Activated CD4-positive, CD25-positive, alpha-beta regulatory T cell (primary cell): ENCODE results near the gene PXK.
"Not testable (repeated sequence)": the region's sequence is repeated elsewhere in the genome, so short reads cannot be mapped to it uniquely, and the experiment has no call there.

Experiments
- DNase-seq, 4 experiments: peaks; one replicate each; lab custom pipeline; 2025; lab: John Stamatoyannopoulos, UW

The PXK gene

GRCh38 chr3:58419780-58420507 is 87.3 kb downstream of the PXK start:
- no peak for DNase-seq

DNA sequence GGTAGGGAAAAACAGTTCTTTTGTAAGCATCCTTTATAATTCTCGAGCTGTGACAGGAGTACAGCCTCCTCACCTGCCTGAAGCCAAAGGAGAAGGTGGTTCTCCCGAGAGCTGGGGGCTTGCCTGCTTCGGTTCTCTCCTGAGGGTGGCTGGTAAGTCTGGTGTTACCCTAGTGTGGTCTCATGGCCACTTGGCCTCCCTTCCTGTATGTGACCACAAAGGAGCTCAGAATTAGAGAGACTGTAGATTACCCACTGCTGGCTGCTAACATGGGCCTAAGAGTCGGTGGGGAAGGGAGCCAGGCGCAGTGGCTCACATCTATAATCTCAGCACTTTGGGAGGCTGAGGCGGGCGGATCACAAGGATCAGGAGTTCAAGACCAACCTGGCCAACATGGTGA is 88.3 kb downstream of the PXK start:
- DNase-seq = no peak

DNA sequence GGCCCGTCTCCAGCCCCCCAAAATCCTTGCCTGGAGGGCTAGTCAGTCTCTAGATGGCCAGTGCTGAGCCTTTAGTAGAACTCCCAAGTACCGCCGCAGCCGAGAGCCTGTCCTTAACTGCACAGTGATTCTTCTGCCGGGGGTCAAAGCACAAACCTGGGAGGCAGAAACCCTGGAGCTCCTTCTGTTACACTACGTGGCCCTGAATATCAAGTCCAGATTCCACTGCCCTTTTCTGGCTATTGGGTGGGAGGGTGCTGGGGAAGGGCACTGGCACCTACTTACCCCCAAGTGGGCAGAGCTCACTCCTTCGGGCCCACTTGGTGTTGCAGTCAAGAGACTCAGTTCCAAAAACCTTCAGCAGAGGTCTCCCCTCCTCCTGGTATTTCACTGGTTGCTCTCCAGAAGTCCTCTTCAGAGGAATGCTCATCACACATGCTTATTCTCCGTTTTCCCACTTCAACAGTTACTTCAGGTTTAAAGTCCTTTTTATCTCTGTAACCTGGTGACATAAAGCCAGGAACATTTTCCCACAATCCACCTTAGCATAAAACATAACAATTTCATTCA is 90.1 kb downstream of the PXK start:
- DNase-seq = no peak

DNA sequence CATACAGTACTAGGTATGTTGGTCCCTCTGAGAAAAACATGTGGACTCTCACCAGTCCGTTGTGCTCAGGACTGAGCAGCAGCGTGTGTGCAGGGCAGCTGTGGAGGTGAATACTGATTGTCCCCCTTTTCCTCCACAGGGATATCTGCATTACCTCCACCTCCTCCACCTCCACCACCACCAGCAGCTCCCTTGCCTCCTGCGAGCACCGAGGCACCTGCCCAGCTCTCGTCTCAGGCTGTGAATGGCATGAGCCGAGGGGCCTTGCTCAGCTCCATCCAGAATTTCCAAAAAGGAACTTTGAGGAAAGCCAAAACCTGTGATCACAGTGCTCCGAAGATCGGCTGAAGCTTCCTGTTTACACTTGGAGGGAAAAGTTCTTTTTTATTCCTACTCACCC is 91.9 kb downstream of the PXK start:
- no peak for DNase-seq

DNA sequence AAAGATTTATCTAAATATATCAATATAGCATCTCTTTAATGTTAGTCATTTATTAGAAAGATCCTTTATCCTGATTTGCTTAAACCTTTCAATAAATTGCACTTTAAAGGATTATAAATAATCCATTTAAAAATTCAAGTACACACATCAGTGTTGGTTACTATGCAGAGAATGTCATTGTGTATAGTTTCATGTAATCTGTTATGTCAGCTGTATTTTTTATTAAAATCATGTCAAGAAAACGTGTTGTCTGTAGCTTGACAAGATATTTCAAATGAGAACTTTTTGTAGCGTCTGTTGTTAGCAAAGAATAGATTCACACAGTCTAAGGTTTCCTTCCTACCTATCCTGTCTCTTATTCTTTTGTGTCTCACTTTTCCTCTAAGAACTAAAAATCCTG is 93.1 kb downstream of the PXK start:
- DNase-seq = no peak

DNA sequence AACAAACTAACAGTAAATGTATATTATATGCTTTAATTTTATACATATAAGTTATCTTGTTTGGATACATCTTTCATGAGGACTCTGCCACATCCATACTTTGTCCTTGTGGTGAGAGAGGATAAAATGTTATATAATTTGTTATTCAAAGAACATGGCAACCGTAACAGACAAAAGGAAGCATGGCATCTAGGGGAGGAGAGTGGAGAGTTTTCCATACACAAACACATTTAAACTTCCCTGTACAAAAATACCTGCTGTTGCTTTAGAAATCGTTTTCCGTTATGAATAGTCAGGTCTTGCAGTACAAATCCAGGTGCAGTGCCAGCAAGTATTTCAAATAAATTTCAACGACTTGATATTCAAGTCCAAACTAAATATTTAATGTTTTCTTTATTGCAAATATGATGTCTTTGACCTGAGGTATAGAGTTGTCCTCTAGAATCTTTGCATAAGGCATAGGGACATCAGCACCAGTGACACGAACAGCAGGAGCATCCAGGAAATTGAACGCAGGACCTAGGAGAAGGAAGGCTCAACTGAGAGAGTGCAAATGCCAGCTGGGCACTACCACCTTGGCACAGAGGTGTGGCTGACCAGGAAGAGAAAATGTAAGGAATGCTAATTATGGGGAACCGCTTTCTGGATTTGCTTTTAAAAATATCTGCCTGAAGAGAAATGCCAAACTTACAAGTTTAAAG is 95.1 kb downstream of the PXK start:
- no peak for DNase-seq

DNA sequence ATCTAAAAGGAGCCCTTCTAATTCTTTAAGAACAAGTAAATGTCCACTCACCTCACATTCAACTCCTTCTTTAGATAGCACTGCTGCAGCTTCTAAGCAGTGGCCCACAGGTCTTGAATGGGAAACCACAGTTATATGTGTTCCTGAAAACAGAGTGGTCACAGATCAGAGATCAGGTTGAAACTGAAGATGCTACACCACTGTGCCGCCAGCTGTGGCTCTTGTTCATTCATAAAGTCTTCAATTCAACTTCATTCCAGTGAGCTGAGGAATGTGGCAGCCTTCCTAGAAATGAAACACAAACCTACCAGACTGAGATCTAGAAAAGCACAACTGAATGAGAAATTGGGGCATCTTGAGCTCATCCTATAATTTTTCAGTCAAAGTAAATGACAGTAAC is 97.0 kb downstream of the PXK start:
- DNase-seq = no peak

DNA sequence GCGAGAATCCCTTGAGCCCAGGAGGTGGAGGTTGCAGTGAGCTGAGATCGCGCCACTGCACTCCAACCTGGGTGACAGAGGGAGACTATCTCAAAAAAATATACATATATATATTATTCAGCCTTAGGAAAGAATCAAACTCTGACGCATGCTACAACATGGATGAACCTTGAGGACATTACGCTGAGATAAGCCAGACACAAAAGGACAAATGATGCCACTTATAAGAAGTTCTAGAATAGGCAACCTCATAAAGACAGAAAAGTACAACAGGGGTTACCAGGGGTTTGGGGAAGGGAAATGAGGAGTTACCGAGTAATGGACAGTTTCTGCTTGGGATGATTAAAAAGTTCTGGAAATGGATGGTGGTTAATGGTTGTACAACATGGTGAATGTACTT is 100.2 kb downstream of the PXK start:
- no peak for DNase-seq

GRCh38 chr3:58433400-58434167 is 100.9 kb downstream of the PXK start, which contains the start of gene PDHB:
Gene PDHB (minus strand): TSS chr3:58433832. CDS start chr3:58433809, 23 bp downstream.
- DNase-seq = peak; percentile 68 to 81 (median 80)

- no peak for DNase-seq
These were observed 101.4 kb downstream of the PXK start for GRCh38 chr3:58434168-58434504.

- DNase-seq = no peak
These were observed 101.8 kb downstream of the PXK start for GRCh38 chr3:58434511-58434910.

DNA sequence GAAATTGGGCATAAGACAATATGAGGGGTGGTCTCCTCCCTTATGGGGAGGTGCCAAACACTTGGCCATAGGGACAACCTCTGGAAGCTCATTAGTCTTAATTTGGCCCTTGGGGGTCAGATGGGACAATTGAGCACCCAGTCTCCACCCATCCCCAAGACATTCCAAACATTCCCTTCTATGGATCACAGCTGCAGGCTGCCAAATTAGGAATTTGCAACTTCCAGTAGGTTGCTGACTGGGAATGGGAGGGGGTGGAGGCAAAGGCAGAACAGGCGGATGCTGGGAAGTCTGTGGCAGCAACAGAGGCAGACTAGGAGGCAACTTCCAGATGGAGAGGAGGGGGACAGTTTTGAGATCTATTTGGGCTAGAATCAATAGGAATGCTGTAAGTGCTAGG is 102.3 kb downstream of the PXK start:
- no peak for DNase-seq

DNA sequence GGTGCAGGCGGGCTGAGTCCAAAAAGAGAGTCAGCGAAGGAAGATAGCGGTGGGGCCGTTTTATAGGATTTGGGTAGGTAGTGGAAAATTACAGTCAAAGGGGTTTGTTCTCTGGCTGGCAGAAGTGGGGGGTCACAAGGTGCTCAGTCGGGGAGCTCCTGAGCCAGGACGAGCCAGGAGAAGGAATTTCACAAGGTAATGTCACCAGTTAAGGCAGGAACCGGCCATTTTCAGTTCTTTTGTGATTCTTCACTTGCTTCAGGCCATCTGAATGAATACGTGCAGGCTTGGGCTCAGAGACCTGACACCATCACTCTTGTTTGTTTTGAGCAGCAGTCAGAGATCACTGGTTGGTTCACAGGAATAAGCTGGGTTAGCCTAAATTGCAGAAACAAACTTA is 104.6 kb downstream of the PXK start:
- not testable (repeated sequence) for DNase-seq

DNA sequence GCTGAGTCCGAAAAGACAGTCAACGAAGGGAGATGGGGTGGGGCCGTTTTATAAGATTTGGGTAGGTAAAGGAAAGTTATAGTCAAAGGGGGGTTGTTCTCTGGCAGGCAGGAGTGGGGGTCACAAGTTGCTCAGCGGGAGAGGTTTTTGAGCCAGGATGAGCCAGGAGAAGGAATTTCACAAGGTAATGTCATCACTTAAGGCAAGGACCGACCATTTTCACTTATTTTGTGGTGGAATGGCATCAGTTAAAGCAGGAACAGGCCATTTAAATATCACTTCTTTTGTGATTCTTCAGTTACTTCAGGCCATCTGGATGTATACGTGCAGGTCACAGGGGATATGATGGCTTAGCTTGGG is 108.3 kb downstream of the PXK start:
- not testable (repeated sequence) for DNase-seq

- DNase-seq = no peak
These were observed 109.1 kb downstream of the PXK start for GRCh38 chr3:58441514-58442450.

DNA sequence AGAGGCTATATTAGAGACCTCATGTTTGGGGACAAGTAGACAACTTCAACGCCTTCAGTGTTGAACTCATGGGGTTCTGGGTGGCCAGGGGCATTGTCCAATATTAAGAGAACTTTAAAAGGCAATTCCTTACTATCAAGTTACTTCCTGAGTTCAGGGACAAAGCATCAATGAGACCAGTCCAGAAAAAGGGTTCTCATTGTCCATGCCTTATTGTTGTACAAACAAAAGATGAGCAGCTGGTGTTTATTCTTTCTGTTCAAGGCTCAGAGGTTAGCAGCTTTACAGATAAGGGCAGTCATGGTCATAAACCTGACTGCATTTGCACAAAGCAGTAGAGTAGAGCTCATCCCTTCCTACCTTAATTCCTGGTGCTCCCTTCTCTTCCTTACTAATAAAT is 119.5 kb downstream of the PXK start:
- DNase-seq = no peak

DNA sequence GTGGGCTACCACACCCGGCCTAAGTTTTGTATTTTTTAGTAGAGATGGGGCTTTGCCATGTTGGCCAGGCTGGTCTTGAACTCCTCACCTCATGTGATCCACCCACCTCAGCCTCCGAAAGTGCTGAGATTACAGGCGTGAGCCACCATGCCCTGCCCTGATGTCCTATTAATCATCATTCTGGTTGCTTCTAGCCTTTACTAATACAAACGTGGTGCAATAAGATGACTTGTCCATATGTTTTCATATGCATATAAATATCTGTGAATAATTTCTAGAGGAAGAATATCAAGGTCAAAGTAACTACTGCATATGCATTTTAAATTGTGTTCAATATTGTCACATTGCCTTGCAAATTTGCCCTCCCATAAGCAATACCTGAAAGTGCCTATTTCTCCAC is 126.5 kb downstream of the PXK start:
- no peak for DNase-seq

DNA sequence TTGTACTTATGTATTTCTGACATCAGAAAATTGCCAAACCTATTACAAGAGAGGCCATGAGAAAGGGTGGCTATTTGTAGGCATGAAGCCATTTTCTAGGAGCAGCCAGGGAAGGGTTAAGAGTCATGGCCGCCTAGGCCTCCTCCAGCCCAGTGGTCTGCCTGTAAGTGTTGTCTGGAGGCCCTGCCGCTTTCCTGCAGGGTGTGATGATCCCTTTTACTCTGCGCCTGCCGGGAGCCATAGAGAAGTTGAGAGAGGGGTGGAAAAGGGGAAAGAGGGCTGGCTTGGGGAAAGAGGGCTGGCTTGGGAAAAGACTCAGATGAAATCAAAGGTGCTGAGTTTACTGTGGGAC is 130.1 kb downstream of the PXK start:
- DNase-seq = no peak

- DNase-seq = peak; percentile 14 to 44 (median 40)
These were observed 130.7 kb downstream of the PXK start for GRCh38 chr3:58463181-58463941.

DNA sequence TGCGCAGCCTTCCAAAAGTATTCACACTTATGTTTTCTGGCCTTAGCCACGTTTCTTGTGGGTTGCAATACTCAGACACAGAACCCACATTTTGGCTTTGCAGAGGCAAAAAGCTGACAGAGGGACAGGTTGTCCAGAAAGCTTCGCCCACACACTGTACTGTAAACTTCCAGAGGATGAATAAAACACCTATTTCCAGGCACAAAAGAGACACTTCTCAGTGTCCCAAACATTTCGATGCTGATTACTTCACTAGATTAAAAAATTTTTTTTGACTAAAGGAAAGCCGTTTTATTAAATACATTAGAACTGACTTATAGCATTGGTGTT is 131.2 kb downstream of the PXK start:
- DNase-seq = no peak

GRCh38 chr3:58464866-58465265 is 132.2 kb downstream of the PXK start:
- no peak for DNase-seq
